GM19099 (cell line): ENCODE measurements around the gene SLC22A7.

ENCODE experiments used
- POLR2A ChIP-seq: IDR thresholded peaks from 3 replicates; pipeline ENCODE4 v1.6.1; 2011; ENCODE audit warnings: low read depth; ENCODE audit not compliant: insufficient read length; ENCODE audit errors: extremely low read depth

The SLC22A7 gene

DNA sequence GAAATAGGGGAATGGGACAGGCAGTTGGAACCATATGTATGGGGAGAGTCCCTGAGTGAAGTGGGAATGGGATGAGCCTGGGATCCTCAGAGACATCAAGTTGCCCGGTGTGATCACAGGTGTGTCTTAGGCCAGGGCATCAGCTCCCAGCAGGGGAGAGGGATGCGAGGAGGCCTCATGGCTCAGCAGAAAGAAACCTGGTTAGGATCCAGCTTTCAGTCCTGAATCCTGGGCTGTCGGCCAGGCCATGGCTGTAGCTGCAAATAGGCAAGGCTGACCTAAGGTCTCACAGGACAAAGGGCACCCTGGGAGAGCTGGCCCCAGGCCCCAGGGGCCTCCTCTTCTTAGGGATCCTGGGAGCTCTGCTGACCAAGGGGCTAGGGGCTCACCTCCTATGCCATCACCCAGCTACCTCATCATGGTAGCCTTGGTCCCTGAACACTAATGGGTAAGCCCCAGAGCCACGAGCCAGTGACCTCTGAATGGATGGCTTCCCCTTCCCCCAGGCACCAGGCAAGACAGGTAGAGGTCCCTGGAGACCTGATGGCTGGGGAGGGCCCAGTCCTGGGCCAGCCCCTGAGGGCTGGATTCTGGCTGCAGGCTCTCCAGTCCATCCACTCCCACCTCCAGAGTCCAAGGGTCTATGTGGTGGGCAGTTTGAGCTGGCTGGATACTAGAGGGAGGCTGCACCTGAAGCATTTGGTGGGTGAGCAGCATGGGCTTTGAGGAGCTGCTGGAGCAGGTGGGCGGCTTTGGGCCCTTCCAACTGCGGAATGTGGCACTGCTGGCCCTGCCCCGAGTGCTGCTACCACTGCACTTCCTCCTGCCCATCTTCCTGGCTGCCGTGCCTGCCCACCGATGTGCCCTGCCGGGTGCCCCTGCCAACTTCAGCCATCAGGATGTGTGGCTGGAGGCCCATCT, at the start of gene SLC22A7:
Gene SLC22A7 (plus strand): TSS at position 617 of the 921 bp plus-strand sequence. CDS start 99 bp downstream, at position 716.
- TF ChIP-seq POLR2A, result no peak

GRCh38 chr6:43248791-43249190, 49.3 kb upstream of the SLC22A7 start:
- no peak for TF ChIP-seq POLR2A

DNA sequence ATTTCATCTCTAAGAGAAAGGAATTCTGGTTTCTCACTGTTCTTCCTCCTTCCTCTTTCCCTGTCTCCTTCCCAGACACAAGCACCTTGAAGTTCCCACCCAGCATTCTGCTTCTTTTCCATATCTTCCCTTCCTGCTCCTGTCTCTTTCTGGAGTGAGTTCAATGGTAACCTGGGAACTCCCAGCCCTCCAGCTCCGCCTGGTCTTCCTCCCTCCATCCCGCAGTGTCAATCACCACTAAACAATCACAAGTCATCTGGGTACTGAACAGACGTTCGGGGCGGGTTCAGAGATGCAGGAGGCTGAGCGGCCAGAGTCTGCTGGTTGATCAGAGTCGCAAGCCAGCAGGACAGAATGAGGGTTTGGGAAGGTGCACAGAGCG, 47.1 kb upstream of the SLC22A7 start:
- no peak for TF ChIP-seq POLR2A

DNA sequence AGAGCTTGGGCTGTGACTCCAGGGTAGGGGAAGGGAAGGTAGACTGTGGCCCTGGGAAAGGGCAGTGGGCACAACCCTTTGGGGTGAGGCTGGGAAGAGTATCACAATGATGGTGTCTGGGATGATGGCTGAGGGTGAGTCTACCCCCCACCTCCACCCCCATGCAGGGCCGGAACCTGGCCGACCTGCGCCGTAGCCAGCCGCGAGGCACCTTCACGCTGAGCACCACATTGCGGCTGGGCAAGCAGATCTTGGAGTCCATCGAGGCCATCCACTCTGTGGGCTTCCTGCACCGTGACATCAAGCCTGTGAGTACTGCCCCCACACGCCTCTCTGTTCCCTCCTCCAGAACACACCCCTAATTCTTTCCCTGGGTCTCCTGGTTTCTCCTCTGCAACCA, 44.7 kb upstream of the SLC22A7 start:
- no peak for TF ChIP-seq POLR2A

DNA sequence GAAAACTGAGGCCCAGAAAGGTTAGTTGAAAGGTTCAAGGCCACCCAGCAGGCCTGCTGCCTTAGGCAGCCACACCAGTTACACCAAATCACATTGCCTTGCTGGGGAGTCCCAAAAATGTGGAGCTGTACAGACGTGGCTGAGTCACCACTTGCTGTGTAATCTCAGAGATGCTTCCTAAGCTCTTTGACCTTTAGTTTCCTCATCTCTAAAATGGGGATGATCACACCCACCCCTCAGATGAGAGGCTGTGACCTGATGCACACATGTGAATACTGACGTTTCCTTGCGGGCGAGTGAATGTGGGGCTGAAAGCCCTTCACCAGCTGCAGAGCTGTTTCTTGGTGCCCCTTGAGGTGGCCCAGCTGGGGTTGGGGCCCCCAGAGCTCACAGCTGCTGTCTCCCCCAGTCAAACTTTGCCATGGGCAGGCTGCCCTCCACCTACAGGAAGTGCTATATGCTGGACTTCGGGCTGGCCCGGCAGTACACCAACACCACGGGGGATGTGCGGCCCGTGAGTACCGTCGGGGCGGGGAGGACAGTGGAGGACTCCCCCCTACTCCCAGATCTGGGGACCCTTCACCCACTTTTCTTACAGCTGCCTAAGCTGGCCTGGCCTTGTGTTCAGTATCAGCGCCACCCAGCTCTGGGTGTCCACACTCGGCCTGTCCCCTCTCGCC, 43.8 kb upstream of the SLC22A7 start:
- no peak for TF ChIP-seq POLR2A

- no peak for TF ChIP-seq POLR2A
These were observed 43.2 kb upstream of the SLC22A7 start for GRCh38 chr6:43254846-43255245.

DNA sequence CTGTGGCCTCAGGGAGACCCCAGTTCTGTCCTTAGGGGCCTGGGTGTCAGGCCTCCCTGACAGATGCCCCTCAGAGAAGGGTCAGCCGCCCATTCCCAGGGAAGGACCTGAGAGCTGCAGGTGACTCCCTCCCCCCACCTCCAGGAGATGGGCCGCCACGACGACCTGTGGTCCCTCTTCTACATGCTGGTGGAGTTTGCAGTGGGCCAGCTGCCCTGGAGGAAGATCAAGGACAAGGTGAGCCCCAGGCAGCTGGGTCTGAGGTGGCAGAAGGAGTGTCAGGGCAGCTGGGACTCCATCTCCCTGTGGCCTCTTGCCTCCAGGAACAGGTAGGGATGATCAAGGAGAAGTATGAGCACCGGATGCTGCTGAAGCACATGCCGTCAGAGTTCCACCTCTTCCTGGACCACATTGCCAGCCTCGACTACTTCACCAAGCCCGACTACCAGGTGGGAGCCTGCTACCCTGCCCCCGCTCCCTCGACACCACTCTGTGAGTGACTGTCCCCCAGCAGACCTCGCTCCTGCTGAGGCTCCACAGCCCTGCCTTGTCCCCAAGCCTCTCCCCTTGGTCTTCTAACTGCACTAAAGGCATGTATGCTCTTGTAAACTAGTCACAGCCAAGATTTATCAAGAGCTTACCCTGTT, 42.5 kb upstream of the SLC22A7 start:
- TF ChIP-seq POLR2A, result no peak

- no peak for TF ChIP-seq POLR2A
These were observed 41.2 kb upstream of the SLC22A7 start for GRCh38 chr6:43256670-43257366.

GRCh38 chr6:43257367-43258145, 40.5 kb upstream of the SLC22A7 start:
- no peak for TF ChIP-seq POLR2A

- no peak for TF ChIP-seq POLR2A
These were observed 39.9 kb upstream of the SLC22A7 start for GRCh38 chr6:43258180-43258579.

- no peak for TF ChIP-seq POLR2A
These were observed 39.0 kb upstream of the SLC22A7 start for GRCh38 chr6:43258807-43259686.

- TF ChIP-seq POLR2A, result no peak
These were observed 37.3 kb upstream of the SLC22A7 start for GRCh38 chr6:43260791-43261190.

- TF ChIP-seq POLR2A, result no peak
These were observed 36.9 kb upstream of the SLC22A7 start for GRCh38 chr6:43261198-43261597.
